Esophagus muscularis mucosa (tissue), 4 donors: ENCODE measurements around the gene ASAH2B.
"Not testable (repeated sequence)": the region's sequence is repeated elsewhere in the genome, so short reads cannot be mapped to it uniquely, and the experiment has no call there.

ENCODE experiments used
- EP300 ChIP-seq: sonication (generic); formaldehyde crosslinking; IDR thresholded peaks from one replicate; pipeline ENCODE4 v1.6.1; 2017; ENCODE audit warnings: antibody characterized with exemption
- POLR2A ChIP-seq: fragments of 450-650 bp; IDR thresholded peaks from one replicate; pipeline ENCODE4 v1.6.1; 2017; ENCODE audit warnings: antibody characterized with exemption, moderate library complexity, mild to moderate bottlenecking, low read depth
- POLR2AphosphoS5 ChIP-seq, 2 donors: sonication (generic); formaldehyde crosslinking; IDR thresholded peaks; one replicate each; pipeline ENCODE4 v1.6.1; 2017; ENCODE audit warnings: antibody characterized with exemption in 2 of 2
- TF ChIP-seq, protein P1 (sequence below), 3 experiments: fragments of 200-600 bp in 2 of 3; fragments of 450-650 bp in 1 of 3; sonication (generic) in 2 of 3; IDR thresholded peaks; one replicate each; pipeline ENCODE4 v1.5.1; 2017 to 2019; ENCODE audit warnings: antibody characterized with exemption in 3 of 3, mild to moderate bottlenecking in 2 of 3, moderate library complexity in 1 of 3

DNA sequence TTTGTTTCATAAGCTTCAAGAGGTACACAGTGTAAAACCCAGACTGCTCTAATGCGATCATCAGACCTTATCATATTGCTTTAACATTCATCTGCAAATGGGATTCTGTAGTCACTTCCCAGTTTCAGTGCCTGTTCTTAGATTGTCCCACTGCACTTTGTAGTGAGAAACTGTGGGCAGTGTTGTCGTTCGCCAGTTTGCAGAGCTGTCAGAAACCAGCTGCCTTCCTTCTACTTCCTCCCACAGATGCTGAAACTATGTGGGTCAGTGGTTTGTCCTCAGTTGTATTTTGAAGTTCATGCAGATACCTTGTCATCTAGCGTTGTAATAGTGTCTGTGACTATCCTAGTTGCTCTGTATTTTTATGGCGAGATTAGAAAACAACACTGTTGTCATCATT is 15.9 kb upstream of the ASAH2B start:
- TF ChIP-seq, protein P1, sequence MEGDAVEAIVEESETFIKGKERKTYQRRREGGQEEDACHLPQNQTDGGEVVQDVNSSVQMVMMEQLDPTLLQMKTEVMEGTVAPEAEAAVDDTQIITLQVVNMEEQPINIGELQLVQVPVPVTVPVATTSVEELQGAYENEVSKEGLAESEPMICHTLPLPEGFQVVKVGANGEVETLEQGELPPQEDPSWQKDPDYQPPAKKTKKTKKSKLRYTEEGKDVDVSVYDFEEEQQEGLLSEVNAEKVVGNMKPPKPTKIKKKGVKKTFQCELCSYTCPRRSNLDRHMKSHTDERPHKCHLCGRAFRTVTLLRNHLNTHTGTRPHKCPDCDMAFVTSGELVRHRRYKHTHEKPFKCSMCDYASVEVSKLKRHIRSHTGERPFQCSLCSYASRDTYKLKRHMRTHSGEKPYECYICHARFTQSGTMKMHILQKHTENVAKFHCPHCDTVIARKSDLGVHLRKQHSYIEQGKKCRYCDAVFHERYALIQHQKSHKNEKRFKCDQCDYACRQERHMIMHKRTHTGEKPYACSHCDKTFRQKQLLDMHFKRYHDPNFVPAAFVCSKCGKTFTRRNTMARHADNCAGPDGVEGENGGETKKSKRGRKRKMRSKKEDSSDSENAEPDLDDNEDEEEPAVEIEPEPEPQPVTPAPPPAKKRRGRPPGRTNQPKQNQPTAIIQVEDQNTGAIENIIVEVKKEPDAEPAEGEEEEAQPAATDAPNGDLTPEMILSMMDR (IDR thresholded peaks at IDR 0.05): not testable (repeated sequence)
- TF ChIP-seq POLR2AphosphoS5 (IDR thresholded peaks at IDR 0.05); EP300; POLR2A: not testable (repeated sequence)
